Neuronal stem cell (in vitro differentiated cells): Measurements from ENCODE around the gene SPATA12.

ENCODE experiments used
- DNase-seq: peaks from one replicate; pipeline ENCODE4 v3.0.0-alpha.2; 2013; ENCODE audit warnings: low spot score
- H2AFZ ChIP-seq: one replicate; pipeline ENCODE4 v1.6.1; 2013; ENCODE audit warnings: mild to moderate bottlenecking, low read length, inconsistent platforms
- H2AK5ac ChIP-seq: 2 replicates; pipeline ENCODE4 v1.6.1; 2013; ENCODE audit warnings: low read depth, mild to moderate bottlenecking, inconsistent platforms, low read length, moderate library complexity, mixed read lengths
- H2BK120ac ChIP-seq: 2 replicates; pipeline ENCODE4 v1.6.1; 2013; ENCODE audit warnings: low read depth, mild to moderate bottlenecking, inconsistent platforms, low read length, moderate library complexity, mixed read lengths
- H2BK12ac ChIP-seq: one replicate; pipeline ENCODE4 v1.6.1; 2013; ENCODE audit warnings: low read length, inconsistent platforms
- H2BK15ac ChIP-seq: 2 replicates; pipeline ENCODE4 v1.6.1; 2013; ENCODE audit warnings: mild to moderate bottlenecking, low read length, inconsistent platforms, mixed read lengths
- H2BK5ac ChIP-seq: one replicate; pipeline ENCODE4 v1.6.1; 2013; ENCODE audit warnings: inconsistent platforms, mild to moderate bottlenecking, low read length, moderate library complexity
- H3K14ac ChIP-seq: one replicate; pipeline ENCODE4 v1.6.1; 2013; ENCODE audit warnings: low read length, inconsistent platforms
- H3K18ac ChIP-seq: 2 replicates; pipeline ENCODE4 v1.6.1; 2013; ENCODE audit warnings: low read length, inconsistent platforms
- H3K23ac ChIP-seq: 2 replicates; pipeline ENCODE4 v1.6.1; 2013; ENCODE audit warnings: low read depth, mild to moderate bottlenecking, mixed read lengths, low read length, inconsistent platforms; ENCODE audit not compliant: poor library complexity
- H3K27ac ChIP-seq: replicated peaks from 3 replicates; pipeline ENCODE4 v1.5.1; 2013; ENCODE audit warnings: low read length, inconsistent platforms
- H3K27me3 ChIP-seq, 3 experiments: 2 replicates each; pipeline ENCODE4 v1.6.1; 2013; ENCODE audit warnings: low read length in 3 of 3, mild to moderate bottlenecking in 2 of 3, inconsistent platforms in 1 of 3, low read depth in 1 of 3, mixed read lengths in 1 of 3, moderate library complexity in 1 of 3; ENCODE audit not compliant: control insufficient read depth in 3 of 3, insufficient read depth in 3 of 3
- H3K36me3 ChIP-seq, 2 donors: replicated peaks in 1 of 2; 2 replicates each; pipeline ENCODE4 v1.6.1; 2013; ENCODE audit warnings: low read length in 2 of 2; ENCODE audit not compliant: control insufficient read depth in 2 of 2, insufficient read depth in 2 of 2
- H3K4ac ChIP-seq: 2 replicates; pipeline ENCODE4 v1.6.1; 2013; ENCODE audit warnings: inconsistent platforms, mild to moderate bottlenecking, low read length, moderate library complexity
- H3K4me1 ChIP-seq, 2 donors: 1 replicate in 1 of 2; 2 replicates in 1 of 2; pipeline ENCODE4 v1.6.1; 2013; ENCODE audit warnings: low read length in 2 of 2, low read depth in 1 of 2; ENCODE audit not compliant: control insufficient read depth in 2 of 2, insufficient read depth in 1 of 2
- H3K4me2 ChIP-seq: one replicate; pipeline ENCODE4 v1.6.1; 2013; ENCODE audit warnings: mild to moderate bottlenecking, low read length, inconsistent platforms; ENCODE audit not compliant: insufficient read depth, poor library complexity, severe bottlenecking
- H3K4me3 ChIP-seq, 2 donors: 2 replicates each; pipeline ENCODE4 v1.5.1; 2013; ENCODE audit warnings: low read length in 2 of 2, mild to moderate bottlenecking in 2 of 2, inconsistent platforms in 1 of 2, moderate library complexity in 1 of 2
- H3K79me1 ChIP-seq: one replicate; pipeline ENCODE4 v1.6.1; 2013; ENCODE audit warnings: low read depth, mild to moderate bottlenecking, inconsistent platforms, low read length, moderate library complexity
- H3K9ac ChIP-seq: one replicate; pipeline ENCODE4 v1.6.1; 2013; ENCODE audit warnings: mild to moderate bottlenecking, low read depth, low read length, inconsistent platforms; ENCODE audit not compliant: poor library complexity
- H3K9me3 ChIP-seq, 2 donors: replicated peaks in 1 of 2; 2 replicates each; pipeline versions ENCODE3 to v1.6.1; 2013; ENCODE audit warnings: low read length in 2 of 2, mild to moderate bottlenecking in 2 of 2, inconsistent platforms in 1 of 2, low read depth in 1 of 2, mixed read lengths in 1 of 2, moderate library complexity in 1 of 2; ENCODE audit not compliant: control insufficient read depth in 2 of 2, insufficient read depth in 1 of 2
- H4K8ac ChIP-seq: one replicate; pipeline ENCODE4 v1.6.1; 2013; ENCODE audit warnings: low read depth, mild to moderate bottlenecking, inconsistent platforms, low read length, moderate library complexity
- H4K91ac ChIP-seq: one replicate; pipeline ENCODE4 v1.6.1; 2013; ENCODE audit warnings: low read length, low read depth, mild to moderate bottlenecking, inconsistent platforms; ENCODE audit not compliant: poor library complexity
- WGBS, 2 donors: extraction: QIAGEN DNeasy Blood & Tissue Kit; methylation state at CpG; one replicate each; pipeline ENCODE4 v1.1.7; 2013; ENCODE audit warnings: missing lambda C conversion rate in 2 of 2, mixed read lengths in 1 of 2; ENCODE audit not compliant: insufficient read length in 2 of 2, insufficient replicate concordance in 1 of 2; ENCODE audit errors: extremely low coverage in 2 of 2; 5-methylcytosine and 5-hydroxymethylcytosine counted together

Gene SPATA12

GRCh38 chr3:57048728-57049127, 11.7 kb upstream of the SPATA12 start:
- no peak overlapping the region for H3K14ac ChIP-seq
- H2AK5ac ChIP-seq: no peak overlapping the region
- no peak for DNase-seq
- H2AFZ ChIP-seq: no peak overlapping the region
- no peak overlapping the region for H3K23ac ChIP-seq
- no peaks in the 10 kb centered on the region for H3K36me3 ChIP-seq
- H2BK5ac ChIP-seq: no peak overlapping the region
- H3K18ac ChIP-seq: no peak overlapping the region
- WGBS, 2 donors: no CpG with 5 or more reads among the region's 4 CpGs
- H3K4ac ChIP-seq: no peak overlapping the region
- H4K8ac ChIP-seq: no peak overlapping the region
- H3K27ac ChIP-seq: no peak overlapping the region
- H2BK15ac ChIP-seq: no peak overlapping the region
- H2BK120ac ChIP-seq: no peak overlapping the region
- H3K27me3 ChIP-seq: no peaks in the 10 kb centered on the region
- H3K9me3 ChIP-seq: no peaks in the 10 kb centered on the region
- H3K4me1 ChIP-seq: peaks cover 0 to 2% of the 10 kb centered on the region in 2 donors
- no peaks in the 10 kb centered on the region for H3K79me1 ChIP-seq
- H3K4me3 ChIP-seq: no peak overlapping the region
- H2BK12ac ChIP-seq: no peak overlapping the region
- no peak overlapping the region for H3K4me2 ChIP-seq
- no peak overlapping the region for H4K91ac ChIP-seq
- H3K9ac ChIP-seq: no peak overlapping the region

- no CpG with 5 or more reads among the region's 5 CpGs for WGBS, 2 donors
- H2BK15ac ChIP-seq: no peak overlapping the region
- DNase-seq: no peak
- H3K27ac ChIP-seq: no peak overlapping the region
- H4K8ac ChIP-seq: no peak overlapping the region
- H4K91ac ChIP-seq: no peak overlapping the region
- H3K14ac ChIP-seq: no peak overlapping the region
- no peak overlapping the region for H3K4me3 ChIP-seq
- H3K4ac ChIP-seq: no peak overlapping the region
- H2BK120ac ChIP-seq: no peak overlapping the region
- no peaks in the 10 kb centered on the region for H3K79me1 ChIP-seq
- H3K9ac ChIP-seq: no peak overlapping the region
- H3K9me3 ChIP-seq: no peaks in the 10 kb centered on the region
- H3K23ac ChIP-seq: no peak overlapping the region
- no peaks in the 10 kb centered on the region for H3K4me1 ChIP-seq
- no peak overlapping the region for H2AK5ac ChIP-seq
- H3K27me3 ChIP-seq: no peaks in the 10 kb centered on the region
- H3K18ac ChIP-seq: no peak overlapping the region
- H3K36me3 ChIP-seq: no peaks in the 10 kb centered on the region
- no peak overlapping the region for H2BK12ac ChIP-seq
- no peak overlapping the region for H2BK5ac ChIP-seq
- H3K4me2 ChIP-seq: no peak overlapping the region
- no peak overlapping the region for H2AFZ ChIP-seq
These were observed 7.8 kb upstream of the SPATA12 start for GRCh38 chr3:57052662-57053061.

GRCh38 chr3:57053122-57053521, 7.3 kb upstream of the SPATA12 start:
- Histone ChIP-seq H3K4ac (no peak overlapping the region), H3K27me3 (no peaks in the 10 kb centered on the region), H2AFZ (no peak overlapping the region), H3K27ac (no peak overlapping the region), H2BK120ac (no peak overlapping the region), H2AK5ac (no peak overlapping the region), H2BK15ac (no peak overlapping the region), H3K9ac (no peak overlapping the region), H3K4me3 (no peak overlapping the region), H3K9me3 (no peaks in the 10 kb centered on the region), H3K18ac (no peak overlapping the region), H3K4me1 (no peaks in the 10 kb centered on the region), H4K8ac (no peak overlapping the region), H2BK12ac (no peak overlapping the region), H4K91ac (no peak overlapping the region), H3K14ac (no peak overlapping the region), H3K4me2 (no peak overlapping the region), H3K79me1 (no peaks in the 10 kb centered on the region), H3K36me3 (no peaks in the 10 kb centered on the region), H2BK5ac (no peak overlapping the region), H3K23ac (no peak overlapping the region)
- no CpG with 5 or more reads among the region's 6 CpGs for whole genome bisulfite sequencing, 2 donors
- no peak for DNase-seq

- Histone ChIP-seq H2AK5ac (no peak overlapping the region), H2BK12ac (no peak overlapping the region), H2BK5ac (no peak overlapping the region), H3K36me3 (no peaks in the 10 kb centered on the region), H3K27me3 (no peaks in the 10 kb centered on the region), H3K18ac (no peak overlapping the region), H3K4ac (no peak overlapping the region), H4K8ac (no peak overlapping the region), H3K23ac (no peak overlapping the region), H3K27ac (no peak overlapping the region), H3K4me2 (no peak overlapping the region), H3K4me1 (peaks cover 8% of the 10 kb centered on the region in 2 donors), H3K14ac (no peak overlapping the region), H3K4me3 (no peak overlapping the region), H4K91ac (no peak overlapping the region), H2AFZ (no peak overlapping the region), H2BK15ac (no peak overlapping the region), H3K79me1 (no peaks in the 10 kb centered on the region), H3K9ac (no peak overlapping the region), H2BK120ac (no peak overlapping the region), H3K9me3 (no peaks in the 10 kb centered on the region)
- no peak for DNase-seq
- WGBS, 2 donors: no CpG with 5 or more reads among the region's 6 CpGs
These were observed 3.1 kb upstream of the SPATA12 start for GRCh38 chr3:57057351-57057750.
